Smooth muscle cell (in vitro differentiated cells): Measurements from ENCODE around the gene KLK8. TPM values are rescaled to one million over a fixed set of nuclear protein-coding genes. Genes with fewer than 3 reads are reported as not detected.

Source experiments
- DNase-seq: peaks from one replicate; lab custom pipeline; 2025; ENCODE audit not compliant: unreplicated experiment; lab: John Stamatoyannopoulos, UW
- H2AFZ ChIP-seq: fragments of 200-600 bp; sonication (generic); 2 replicates; pipeline ENCODE4 v1.6.0; 2016; ENCODE audit warnings: antibody characterized with exemption, low read depth, mild to moderate bottlenecking
- H3F3A ChIP-seq: fragments of 200-600 bp; sonication (generic); 2 replicates; pipeline ENCODE4 v1.6.0; 2017; ENCODE audit warnings: antibody characterized with exemption, low read depth
- H3K27ac ChIP-seq: fragments of 200-600 bp; sonication (generic); 2 replicates; pipeline ENCODE4 v1.5.1; 2016; ENCODE audit warnings: low read depth, mild to moderate bottlenecking
- H3K27me3 ChIP-seq: fragments of 200-600 bp; sonication (generic); 2 replicates; pipeline ENCODE4 v1.6.1; 2016; ENCODE audit warnings: low read depth, mild to moderate bottlenecking
- H3K36me3 ChIP-seq: fragments of 200-600 bp; sonication (generic); 2 replicates; pipeline ENCODE4 v1.5.1; 2016; ENCODE audit warnings: low read depth
- H3K4me1 ChIP-seq: fragments of 200-600 bp; sonication (generic); 2 replicates; pipeline ENCODE4 v1.5.1; 2016; ENCODE audit warnings: low read depth
- H3K4me2 ChIP-seq: fragments of 200-600 bp; sonication (generic); 2 replicates; pipeline ENCODE4 v1.6.0; 2016; ENCODE audit warnings: mild to moderate bottlenecking
- H3K4me3 ChIP-seq: fragments of 200-600 bp; sonication (generic); 2 replicates; pipeline ENCODE4 v1.5.1; 2016; ENCODE audit warnings: mild to moderate bottlenecking
- H3K79me2 ChIP-seq: fragments of 200-600 bp; sonication (generic); 2 replicates; pipeline ENCODE4 v1.6.0; 2016; ENCODE audit warnings: low read depth, mild to moderate bottlenecking
- H3K9ac ChIP-seq: fragments of 200-600 bp; sonication (generic); 2 replicates; pipeline ENCODE4 v1.6.0; 2016; ENCODE audit warnings: low read depth
- H3K9me3 ChIP-seq: fragments of 200-600 bp; sonication (generic); replicated peaks from 2 replicates; pipeline ENCODE4 v1.5.1; 2016; ENCODE audit warnings: low read depth
- H4K20me1 ChIP-seq: fragments of 200-600 bp; sonication (generic); 2 replicates; pipeline ENCODE4 v1.6.0; 2016; ENCODE audit warnings: low read depth
- CTCF ChIP-seq: fragments of 200-600 bp; sonication (generic); IDR thresholded peaks from 2 replicates; pipeline ENCODE4 v1.5.1; 2017; ENCODE audit warnings: borderline replicate concordance, mild to moderate bottlenecking, antibody characterized with exemption; ENCODE audit not compliant: insufficient read depth, poor library complexity, severe bottlenecking
- WGBS: methylation state at CpG from one replicate; pipeline ENCODE4 v1.1.7; 2016; ENCODE audit warnings: low lambda C conversion rate; 5-methylcytosine and 5-hydroxymethylcytosine counted together
- polyA plus RNA-seq: library from polyadenylated mRNA; unstranded; fragments of >200 nt; fragmentation: Nextera tagmentation; extraction: Ambion mirVana; gene quantifications from 2 replicates; pipeline ENCODE4 v1.2.1, GENCODE V29; 2016
- total RNA-seq: library from RNA; depleted of rRNA; stranded (reverse); fragments of >200 nt; gene quantifications from 2 replicates; pipeline ENCODE4 v1.2.3, GENCODE V29; 2014

Gene KLK8
- total and polyA plus RNA-seq, 2 experiments from 2014 or later: 11.6 TPM; not detected in 1

- no peak overlapping the region for H3K4me2 ChIP-seq
- TF ChIP-seq CTCF: no peak
These were observed 11.3 kb upstream of the KLK8 start for GRCh38 chr19:51012661-51013190.

GRCh38 chr19:51010066-51010795 lies 8.8 kb upstream of the KLK8 start:
- H3K4me3 ChIP-seq: no peak overlapping the region

More at GRCh38 chr19:51012661-51013190, 11.3 kb upstream of the KLK8 start:
- Histone ChIP-seq H3K4me3 (no peak overlapping the region), H3K27me3 (peaks cover 39% of the 10 kb centered on the region), H3K4me1 (peaks cover 4% of the 10 kb centered on the region), H3K36me3 (no peaks in the 10 kb centered on the region), H3K27ac (no peak overlapping the region), H4K20me1 (no peaks in the 10 kb centered on the region), H3F3A (no peaks in the 10 kb centered on the region), H3K9ac (no peak overlapping the region), H2AFZ (no peak overlapping the region), H3K79me2 (no peaks in the 10 kb centered on the region), H3K9me3 (no peaks in the 10 kb centered on the region)
- no peak for DNase-seq
- 80% methylated on average over 12 of the region's 12 CpGs for WGBS

GRCh38 chr19:51009061-51009891 lies 7.9 kb upstream of the KLK8 start:
- Histone ChIP-seq H3K27me3 (peaks cover 16% of the 10 kb centered on the region), H2AFZ (no peak overlapping the region), H3K27ac (no peak overlapping the region), H3K79me2 (no peaks in the 10 kb centered on the region), H3K4me2 (no peak overlapping the region), H3K9ac (no peak overlapping the region), H4K20me1 (no peaks in the 10 kb centered on the region), H3K4me1 (no peaks in the 10 kb centered on the region), H3K36me3 (no peaks in the 10 kb centered on the region), H3F3A (no peaks in the 10 kb centered on the region), H3K9me3 (no peaks in the 10 kb centered on the region), H3K4me3 (no peak overlapping the region)
- WGBS: 83% methylated on average over 19 of the region's 19 CpGs
- DNase-seq: no peak
- no peak for TF ChIP-seq CTCF

More at GRCh38 chr19:51010066-51010795, 8.8 kb upstream of the KLK8 start:
- H3K9me3 ChIP-seq: no peaks in the 10 kb centered on the region
- no peak overlapping the region for H3K4me2 ChIP-seq
- 72% methylated on average over 4 of the region's 4 CpGs for WGBS
- H4K20me1 ChIP-seq: no peaks in the 10 kb centered on the region
- no peak overlapping the region for H2AFZ ChIP-seq
- peaks cover 21% of the 10 kb centered on the region for H3K27me3 ChIP-seq
- H3F3A ChIP-seq: no peaks in the 10 kb centered on the region
- H3K4me1 ChIP-seq: no peaks in the 10 kb centered on the region
- H3K9ac ChIP-seq: no peak overlapping the region
- no peak overlapping the region for H3K27ac ChIP-seq
- no peak for TF ChIP-seq CTCF
- no peak for DNase-seq
- H3K79me2 ChIP-seq: no peaks in the 10 kb centered on the region
- H3K36me3 ChIP-seq: no peaks in the 10 kb centered on the region
